HFFc6 (cell line): ENCODE measurements around the gene TMEM38A. TPM values are rescaled to one million over a fixed set of nuclear protein-coding genes. Genes with fewer than 3 reads are reported as not detected.

ENCODE experiments used
- DNase-seq: peaks from one replicate; pipeline ENCODE4 v3.0.0-alpha.2; 2018
- H3K27ac Mint-ChIP-seq: 2 replicates; pipeline ENCODE4 v1.8.0; 2020; ENCODE audit warnings: mild to moderate bottlenecking, mixed read lengths
- H3K27me3 Mint-ChIP-seq: 2 replicates; pipeline ENCODE4 v1.8.0; 2021; ENCODE audit warnings: mild to moderate bottlenecking, moderate library complexity, mixed read lengths; ENCODE audit not compliant: insufficient read depth
- H3K36me3 Mint-ChIP-seq: 2 replicates; pipeline ENCODE4 v1.8.0; 2021; ENCODE audit warnings: low read depth, mixed read lengths
- H3K4me1 Mint-ChIP-seq: 2 replicates; pipeline ENCODE4 v1.8.0; 2020; ENCODE audit warnings: low read depth, mixed read lengths
- H3K4me3 Mint-ChIP-seq: 2 replicates; pipeline ENCODE4 v1.8.0; 2020; ENCODE audit warnings: mild to moderate bottlenecking, moderate library complexity, mixed read lengths
- H3K9me3 Mint-ChIP-seq: 2 replicates; pipeline ENCODE4 v1.8.0; 2020; ENCODE audit warnings: mild to moderate bottlenecking, mixed read lengths
- CTCF ChIP-seq: fragments of 200-600 bp; sonication (generic); IDR thresholded peaks from 2 replicates; pipeline ENCODE4 v1.5.0; 2021; ENCODE audit warnings: antibody characterized with exemption, mild to moderate bottlenecking
- total RNA-seq, 6 experiments: library from RNA; stranded (reverse); fragmentation: NEBNext Ultra II Directional; extraction: Animal tissue kit (Norgen Biotek cat#: 25700); gene quantifications; 2 replicates in 1 of 6; 3 replicates in 5 of 6; pipeline ENCODE4 v1.2.3, GENCODE V29; 2021

TMEM38A gene
- total RNA-seq, 6 experiments from 2014 or later: 0.26 to 2.0 (median 1.0) TPM

- Mint-ChIP-seq H3K9me3 (no peaks in the 10 kb centered on the region), H3K27me3 (no peaks in the 10 kb centered on the region), H3K4me1 (no peaks in the 10 kb centered on the region), H3K4me3 (no peak overlapping the region), H3K36me3 (peaks cover 5% of the 10 kb centered on the region), H3K27ac (no peak overlapping the region)
- no peak for TF ChIP-seq CTCF
- no peak for DNase-seq
Observed at GRCh38 chr19:16637535-16637934, 23.4 kb upstream of the TMEM38A start.

GRCh38 chr19:16638666-16639065 is 22.3 kb upstream of the TMEM38A start:
- Mint-ChIP-seq H3K4me1 (no peaks in the 10 kb centered on the region), H3K36me3 (peaks cover 14% of the 10 kb centered on the region), H3K4me3 (no peak overlapping the region), H3K27me3 (no peaks in the 10 kb centered on the region), H3K27ac (no peak overlapping the region), H3K9me3 (no peaks in the 10 kb centered on the region)
- DNase-seq: no peak
- no peak for TF ChIP-seq CTCF

- H3K4me1 Mint-ChIP-seq: no peaks in the 10 kb centered on the region
- H3K27ac Mint-ChIP-seq: no peak overlapping the region
- no peak for TF ChIP-seq CTCF
- H3K4me3 Mint-ChIP-seq: no peak overlapping the region
- no peaks in the 10 kb centered on the region for H3K27me3 Mint-ChIP-seq
- DNase-seq: no peak
- peaks cover 17% of the 10 kb centered on the region for H3K36me3 Mint-ChIP-seq
- no peaks in the 10 kb centered on the region for H3K9me3 Mint-ChIP-seq
Observed at GRCh38 chr19:16640951-16641350, 20.0 kb upstream of the TMEM38A start.

- H3K36me3 Mint-ChIP-seq: peaks cover 17% of the 10 kb centered on the region
- TF ChIP-seq CTCF: no peak
- DNase-seq: no peak
- no peaks in the 10 kb centered on the region for H3K9me3 Mint-ChIP-seq
- H3K4me3 Mint-ChIP-seq: no peak overlapping the region
- no peak overlapping the region for H3K27ac Mint-ChIP-seq
- H3K27me3 Mint-ChIP-seq: no peaks in the 10 kb centered on the region
- H3K4me1 Mint-ChIP-seq: no peaks in the 10 kb centered on the region
Observed at GRCh38 chr19:16641695-16642094, 19.2 kb upstream of the TMEM38A start.

- H3K4me3 Mint-ChIP-seq: no peak overlapping the region
- no peak overlapping the region for H3K27ac Mint-ChIP-seq
- no peak for TF ChIP-seq CTCF
- peaks cover 25% of the 10 kb centered on the region for H3K36me3 Mint-ChIP-seq
- DNase-seq: no peak
- H3K9me3 Mint-ChIP-seq: no peaks in the 10 kb centered on the region
- no peaks in the 10 kb centered on the region; the same call in 1 of the 2 replicates for H3K27me3 Mint-ChIP-seq
- H3K4me1 Mint-ChIP-seq: no peaks in the 10 kb centered on the region
Observed at GRCh38 chr19:16645140-16645539, 15.8 kb upstream of the TMEM38A start.

GRCh38 chr19:16649734-16650133 is 11.2 kb upstream of the TMEM38A start:
- Mint-ChIP-seq H3K4me3 (no peak overlapping the region), H3K4me1 (no peaks in the 10 kb centered on the region), H3K9me3 (no peaks in the 10 kb centered on the region), H3K27me3 (peaks cover 2% of the 10 kb centered on the region; the same call in 1 of the 2 replicates), H3K36me3 (peaks cover 46% of the 10 kb centered on the region), H3K27ac (no peak overlapping the region; the same call in 1 of the 2 replicates)
- DNase-seq: no peak
- TF ChIP-seq CTCF: no peak
